Astrocyte (in vitro differentiated cells and primary cell): ENCODE data around the gene TMEM129.

Experiments
- EZH2 ChIP-seq: IDR thresholded peaks from 2 replicates; pipeline ENCODE4 v1.6.1; 2012; ENCODE audit warnings: mild to moderate bottlenecking, low read length, inconsistent platforms; ENCODE audit not compliant: insufficient read depth
- TF ChIP-seq, protein P1 (sequence below): IDR thresholded peaks from 2 replicates; pipeline ENCODE4 v1.5.1; 2011; ENCODE audit warnings: low read depth, mild to moderate bottlenecking, inconsistent platforms, low read length, moderate library complexity; ENCODE audit not compliant: insufficient read depth

DNA sequence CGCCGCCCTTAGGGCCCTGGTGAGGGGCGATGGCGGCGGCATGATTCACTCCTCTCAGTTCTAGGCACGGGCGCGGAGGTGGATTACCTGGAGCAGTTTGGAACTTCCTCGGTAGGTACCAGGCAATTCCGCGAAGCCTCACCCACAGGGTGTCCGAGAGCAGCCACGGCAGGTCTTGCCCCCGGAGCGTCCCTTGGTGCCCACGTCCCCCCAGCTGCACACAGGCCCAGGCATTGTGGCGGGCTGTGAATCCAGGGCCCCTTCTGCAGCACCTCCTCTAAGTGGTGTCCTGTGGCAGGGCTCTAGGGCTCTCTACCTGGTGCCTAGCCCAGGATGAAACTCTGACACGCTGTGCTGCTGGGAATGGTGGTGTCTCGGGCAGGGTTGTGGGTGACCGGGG lies 14.1 kb upstream of the TMEM129 start:
- TF ChIP-seq, protein P1, sequence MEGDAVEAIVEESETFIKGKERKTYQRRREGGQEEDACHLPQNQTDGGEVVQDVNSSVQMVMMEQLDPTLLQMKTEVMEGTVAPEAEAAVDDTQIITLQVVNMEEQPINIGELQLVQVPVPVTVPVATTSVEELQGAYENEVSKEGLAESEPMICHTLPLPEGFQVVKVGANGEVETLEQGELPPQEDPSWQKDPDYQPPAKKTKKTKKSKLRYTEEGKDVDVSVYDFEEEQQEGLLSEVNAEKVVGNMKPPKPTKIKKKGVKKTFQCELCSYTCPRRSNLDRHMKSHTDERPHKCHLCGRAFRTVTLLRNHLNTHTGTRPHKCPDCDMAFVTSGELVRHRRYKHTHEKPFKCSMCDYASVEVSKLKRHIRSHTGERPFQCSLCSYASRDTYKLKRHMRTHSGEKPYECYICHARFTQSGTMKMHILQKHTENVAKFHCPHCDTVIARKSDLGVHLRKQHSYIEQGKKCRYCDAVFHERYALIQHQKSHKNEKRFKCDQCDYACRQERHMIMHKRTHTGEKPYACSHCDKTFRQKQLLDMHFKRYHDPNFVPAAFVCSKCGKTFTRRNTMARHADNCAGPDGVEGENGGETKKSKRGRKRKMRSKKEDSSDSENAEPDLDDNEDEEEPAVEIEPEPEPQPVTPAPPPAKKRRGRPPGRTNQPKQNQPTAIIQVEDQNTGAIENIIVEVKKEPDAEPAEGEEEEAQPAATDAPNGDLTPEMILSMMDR: no peak
- TF ChIP-seq EZH2: no peak
